Measurements from ENCODE around the gene TBC1D13. TPM values are rescaled to one million over a fixed set of nuclear protein-coding genes. Genes with fewer than 3 reads are reported as not detected.

The TBC1D13 gene
- total RNA-seq, 1 donor from 2014 or later = 19.8 TPM

GRCh38 chr9:128753627-128754026 is 33.4 kb upstream of the TBC1D13 start:
- DNase-seq (ENCODE audit: low spot score in 2 of 2) = no peak

GRCh38 chr9:128757602-128758001 is 29.5 kb upstream of the TBC1D13 start:
- Histone ChIP-seq H3K27me3 (no peaks in the 10 kb centered on the region), H3K36me3 (peaks cover 17 to 25% of the 10 kb centered on the region in 2 donors), H3K9me3 (no peaks in the 10 kb centered on the region), H3K4me3 (no peak overlapping the region), H3K4me1 (no peaks in the 10 kb centered on the region), H3K27ac (no peak overlapping the region)
- no peak for TF ChIP-seq CTCF (IDR thresholded peaks at IDR 0.05)
- DNase-seq (ENCODE audit: low spot score in 2 of 2) = no peak
- intact Hi-C loops (cut with DNase I) = no loop called here

More at GRCh38 chr9:128753627-128754026, 33.4 kb upstream of the TBC1D13 start:
- no peaks in the 10 kb centered on the region for H3K27me3 ChIP-seq
- H3K9me3 ChIP-seq = no peaks in the 10 kb centered on the region
- H3K4me1 ChIP-seq = no peaks in the 10 kb centered on the region
- TF ChIP-seq CTCF (IDR thresholded peaks at IDR 0.05) = no peak
- H3K36me3 ChIP-seq = peaks cover 44 to 51% of the 10 kb centered on the region in 2 donors
- intact Hi-C loops (cut with DNase I) = no loop called here
- H3K4me3 ChIP-seq = no peak overlapping the region
- H3K27ac ChIP-seq = no peak overlapping the region

GRCh38 chr9:128762671-128763449 is 24.2 kb upstream of the TBC1D13 start:
- Histone ChIP-seq H3K4me1 (no peaks in the 10 kb centered on the region), H3K27me3 (no peaks in the 10 kb centered on the region), H3K4me3 (no peak overlapping the region), H3K36me3 (peaks cover 0 to 5% of the 10 kb centered on the region in 2 donors), H3K9me3 (no peaks in the 10 kb centered on the region), H3K27ac (no peak overlapping the region)
- no peak for DNase-seq (ENCODE audit: low spot score in 2 of 2)
- intact Hi-C loops (cut with DNase I) = no loop called here
- no peak for TF ChIP-seq CTCF (IDR thresholded peaks at IDR 0.05)

- no peaks in the 10 kb centered on the region for H3K4me1 ChIP-seq
- H3K36me3 ChIP-seq = peaks cover 0 to 5% of the 10 kb centered on the region in 2 donors
- DNase-seq (ENCODE audit: low spot score in 2 of 2) = no peak
- no peak overlapping the region for H3K4me3 ChIP-seq
- intact Hi-C loops (cut with DNase I) = no loop called here
- H3K27ac ChIP-seq = no peak overlapping the region
- no peaks in the 10 kb centered on the region for H3K9me3 ChIP-seq
- H3K27me3 ChIP-seq = no peaks in the 10 kb centered on the region
- TF ChIP-seq CTCF (IDR thresholded peaks at IDR 0.05) = no peak
Measured at GRCh38 chr9:128764361-128764760, 22.7 kb upstream of the TBC1D13 start.

- H3K27me3 ChIP-seq = no peaks in the 10 kb centered on the region
- TF ChIP-seq CTCF (IDR thresholded peaks at IDR 0.05) = no peak
- intact Hi-C loops (cut with DNase I) = no loop called here
Measured at GRCh38 chr9:128765499-128765898, 21.6 kb upstream of the TBC1D13 start.

More at GRCh38 chr9:128765499-128765898, 21.6 kb upstream of the TBC1D13 start:
- Histone ChIP-seq H3K9me3 (no peaks in the 10 kb centered on the region), H3K36me3 (peaks cover 0 to 5% of the 10 kb centered on the region in 2 donors), H3K27ac (no peak overlapping the region), H3K4me1 (peaks cover 0 to 10% of the 10 kb centered on the region in 2 donors), H3K4me3 (no peak overlapping the region)
- DNase-seq (ENCODE audit: low spot score in 2 of 2) = no peak

All from ascending aorta (tissue), 2 donors.